Panc1 (cell line): Measurements from ENCODE around the gene GTF3C5. TPM values are rescaled to one million over a fixed set of nuclear protein-coding genes. Genes with fewer than 3 reads are reported as not detected.

Experiments
- ATAC-seq: fragments of 200-7000 bp; cut with Tn5 transposase; 2 replicates; pipeline ENCODE4 v1.9.1; 2020; ENCODE audit warnings: mild to moderate bottlenecking, moderate library complexity
- BruUV-seq: library from RNA; stranded (reverse); fragments of 400-500 nt; replicated peaks from 2 replicates; lab custom pipeline; 2021; lab: Mats Ljungman, UMichigan
- CTCF ChIA-PET: fragments of 300-600 bp; sonication (Branson Sonifier 250); formaldehyde crosslinking; loops from one replicate; lab custom pipeline; 2022; ENCODE audit warnings: antibody characterized with exemption; lab: Charles Lee
- POLR2A ChIA-PET: fragments of 300-600 bp; sonication (Branson Sonifier 250); formaldehyde crosslinking; loops from one replicate; lab custom pipeline; 2022; ENCODE audit warnings: antibody characterized with exemption; lab: Charles Lee
- DNase-seq: peaks from one replicate; pipeline ENCODE4 v3.0.0-alpha.2; 2010; ENCODE audit warnings: low read depth, low spot score
- H3K27ac ChIP-seq: 2 replicates; pipeline ENCODE4 v1.5.1; 2011; ENCODE audit warnings: mild to moderate bottlenecking, low read length, inconsistent platforms
- H3K27me3 ChIP-seq: fragments of 200-500 bp; sonication (Bioruptor generic); 2 replicates; pipeline ENCODE4 v1.6.0; 2014; ENCODE audit warnings: low read length, inconsistent platforms; ENCODE audit not compliant: control insufficient read depth, insufficient read depth
- H3K36me3 ChIP-seq: fragments of 200-500 bp; sonication (Bioruptor generic); 2 replicates; pipeline ENCODE4 v1.5.1; 2014; ENCODE audit warnings: inconsistent platforms, mild to moderate bottlenecking, low read length, moderate library complexity; ENCODE audit not compliant: control insufficient read depth, insufficient read depth
- H3K4me1 ChIP-seq: 2 replicates; pipeline ENCODE4 v1.5.1; 2011; ENCODE audit warnings: inconsistent platforms, mild to moderate bottlenecking, low read length, moderate library complexity; ENCODE audit not compliant: control insufficient read depth, insufficient read depth
- H3K4me3 ChIP-seq, 2 experiments: 2 replicates each; pipeline ENCODE4 v1.5.1; 2011 to 2012; ENCODE audit warnings: low read depth in 2 of 2, low read length in 2 of 2, mild to moderate bottlenecking in 2 of 2, inconsistent platforms in 1 of 2, moderate library complexity in 1 of 2
- H3K9me3 ChIP-seq: fragments of 200-500 bp; sonication (Bioruptor generic); 2 replicates; pipeline ENCODE4 v1.5.1; 2014; ENCODE audit warnings: low read depth, mild to moderate bottlenecking, inconsistent platforms, low read length, moderate library complexity; ENCODE audit not compliant: control insufficient read depth, insufficient read depth
- CTCF ChIP-seq: fragments of 450-650 bp; IDR thresholded peaks from 2 replicates; pipeline ENCODE4 v1.5.1; 2017; ENCODE audit warnings: mild to moderate bottlenecking
- POLR2AphosphoS5 ChIP-seq: IDR thresholded peaks from 2 replicates; pipeline ENCODE4 v1.6.1; 2012; ENCODE audit warnings: mild to moderate bottlenecking, low read depth, low read length, moderate library complexity
- REST ChIP-seq, 2 experiments: IDR thresholded peaks; 2 replicates each; pipeline ENCODE4 v1.6.1; 2011 to 2012; ENCODE audit warnings: low read depth in 2 of 2, control low read depth in 1 of 2, low read length in 1 of 2, mild to moderate bottlenecking in 1 of 2, moderate library complexity in 1 of 2; ENCODE audit not compliant: insufficient read depth in 1 of 2
- SIN3A ChIP-seq: IDR thresholded peaks from 2 replicates; pipeline ENCODE4 v1.6.1; 2012; ENCODE audit warnings: low read depth, mild to moderate bottlenecking, low read length, moderate library complexity, borderline replicate concordance; ENCODE audit not compliant: insufficient read depth
- TCF7L2 ChIP-seq: IDR thresholded peaks from 2 replicates; pipeline ENCODE4 v1.6.1; 2011; ENCODE audit warnings: mild to moderate bottlenecking, low read depth, low read length, inconsistent platforms
- in situ Hi-C: cut with HindIII; loops from 2 replicates; pipeline ENCODE4 v1.10.0; 2016; ENCODE audit warnings: low sequenced_read_pairs, low pct_unique_long_range_greater_than_20kb
- intact Hi-C: fragments of 100-400 bp; cut with micrococcal nuclease; formaldehyde crosslinking; loops from one replicate; pipeline ENCODE4 v1.10.0; 2022; ENCODE audit not compliant: unreplicated experiment
- total RNA-seq: library from RNA; stranded (reverse); gene quantifications from one replicate; pipeline ENCODE4 v1.2.1, GENCODE V29; 2021; ENCODE audit not compliant: unreplicated experiment

Gene GTF3C5
- total RNA-seq, 1 experiment from 2014 or later: 47.7 TPM

- ATAC-seq (no peak), DNase-seq (no peak)
- Histone ChIP-seq H3K27me3 (no peaks in the 10 kb centered on the region), H3K27ac (no peak overlapping the region), H3K4me1 (no peaks in the 10 kb centered on the region), H3K9me3 (no peaks in the 10 kb centered on the region), H3K36me3 (no peaks in the 10 kb centered on the region), H3K4me3 (no peak overlapping the region)
- POLR2A ChIA-PET: no interaction called here
- intact Hi-C loops: no loop called here
- in situ Hi-C loops: no loop called here
- no peak for TF ChIP-seq POLR2AphosphoS5
- no peak for TF ChIP-seq SIN3A
- no peak for TF ChIP-seq CTCF
- TF ChIP-seq REST (IDR thresholded peaks at IDR 0.05; ENCODE audit: insufficient read depth in 1 of 2, low read depth in 2 of 2, low read length in 1 of 2): no peak
- CTCF ChIA-PET: no interaction called here
- no TSS peak for BruUV-seq
Observed at GRCh38 chr9:133087429-133088145, 56.8 kb downstream of the GTF3C5 start.

GRCh38 chr9:133088146-133088750 lies 57.5 kb downstream of the GTF3C5 start:
- H3K4me3 ChIP-seq: no peak overlapping the region
- intact Hi-C loops: no loop called here
- H3K4me1 ChIP-seq: no peaks in the 10 kb centered on the region
- ChIA-PET CTCF (no interaction called here), POLR2A (no interaction called here)
- no peak for TF ChIP-seq POLR2AphosphoS5
- TF ChIP-seq TCF7L2: no peak
- no peak for TF ChIP-seq REST (IDR thresholded peaks at IDR 0.05; ENCODE audit: insufficient read depth in 1 of 2, low read depth in 2 of 2, low read length in 1 of 2)
- TF ChIP-seq CTCF: no peak
- TF ChIP-seq SIN3A: no peak
- DNase-seq (no peak), ATAC-seq (no peak)
- no TSS peak for BruUV-seq
- H3K27ac ChIP-seq: no peak overlapping the region
- in situ Hi-C loops: no loop called here
- H3K9me3 ChIP-seq: no peaks in the 10 kb centered on the region
- no peaks in the 10 kb centered on the region for H3K36me3 ChIP-seq
- H3K27me3 ChIP-seq: no peaks in the 10 kb centered on the region
